IMR-90 (cell line): ENCODE results near the gene SIM2.

ENCODE experiments used
- BHLHE40 ChIP-seq: fragments of 150-350 bp; IDR thresholded peaks from 2 replicates; pipeline ENCODE4 v1.6.1; 2016; ENCODE audit warnings: mild to moderate bottlenecking, low read depth, low read length
- CEBPB ChIP-seq: IDR thresholded peaks from 2 replicates; pipeline ENCODE4 v1.6.1; 2012; ENCODE audit warnings: low read depth, low read length, improper control_type of control experiment
- CTCF ChIP-seq: conservative IDR thresholded peaks from 2 replicates; pipeline ENCODE4 v1.5.1; 2012; ENCODE audit warnings: mild to moderate bottlenecking, low read depth, low read length, improper control_type of control experiment
- ELK1 ChIP-seq: fragments of 150-350 bp; IDR thresholded peaks from 2 replicates; pipeline ENCODE4 v1.6.1; 2016; ENCODE audit warnings: low read depth, mild to moderate bottlenecking, low read length, moderate library complexity, borderline replicate concordance
- FOS ChIP-seq: fragments of 150-350 bp; IDR thresholded peaks from 2 replicates; pipeline ENCODE4 v1.6.1; 2016; ENCODE audit warnings: low read depth, low read length
- MAFK ChIP-seq: IDR thresholded peaks from 2 replicates; pipeline ENCODE4 v1.6.1; 2012; ENCODE audit warnings: low read depth, low read length, improper control_type of control experiment
- MXI1 ChIP-seq: IDR thresholded peaks from 2 replicates; pipeline ENCODE4 v1.6.1; 2012; ENCODE audit warnings: low read depth, mild to moderate bottlenecking, low read length, moderate library complexity, borderline replicate concordance
- NFE2L2 ChIP-seq: fragments of 150-350 bp; IDR thresholded peaks from 2 replicates; pipeline ENCODE4 v1.6.1; 2016; ENCODE audit warnings: low read depth, mild to moderate bottlenecking, low read length
- POLR2A ChIP-seq: IDR thresholded peaks from 2 replicates; pipeline ENCODE4 v1.6.1; 2012; ENCODE audit warnings: mild to moderate bottlenecking, low read depth, low read length
- RAD21 ChIP-seq: IDR thresholded peaks from 2 replicates; pipeline ENCODE4 v1.6.1; 2012; ENCODE audit warnings: low read length, improper control_type of control experiment
- RCOR1 ChIP-seq: IDR thresholded peaks from 2 replicates; pipeline ENCODE4 v1.6.1; 2012; ENCODE audit warnings: mild to moderate bottlenecking, low read length, improper control_type of control experiment; ENCODE audit not compliant: insufficient replicate concordance
- RFX5 ChIP-seq: IDR thresholded peaks from 2 replicates; pipeline ENCODE4 v1.8.0; 2012; ENCODE audit warnings: low read depth, mild to moderate bottlenecking, low read length, moderate library complexity

DNA sequence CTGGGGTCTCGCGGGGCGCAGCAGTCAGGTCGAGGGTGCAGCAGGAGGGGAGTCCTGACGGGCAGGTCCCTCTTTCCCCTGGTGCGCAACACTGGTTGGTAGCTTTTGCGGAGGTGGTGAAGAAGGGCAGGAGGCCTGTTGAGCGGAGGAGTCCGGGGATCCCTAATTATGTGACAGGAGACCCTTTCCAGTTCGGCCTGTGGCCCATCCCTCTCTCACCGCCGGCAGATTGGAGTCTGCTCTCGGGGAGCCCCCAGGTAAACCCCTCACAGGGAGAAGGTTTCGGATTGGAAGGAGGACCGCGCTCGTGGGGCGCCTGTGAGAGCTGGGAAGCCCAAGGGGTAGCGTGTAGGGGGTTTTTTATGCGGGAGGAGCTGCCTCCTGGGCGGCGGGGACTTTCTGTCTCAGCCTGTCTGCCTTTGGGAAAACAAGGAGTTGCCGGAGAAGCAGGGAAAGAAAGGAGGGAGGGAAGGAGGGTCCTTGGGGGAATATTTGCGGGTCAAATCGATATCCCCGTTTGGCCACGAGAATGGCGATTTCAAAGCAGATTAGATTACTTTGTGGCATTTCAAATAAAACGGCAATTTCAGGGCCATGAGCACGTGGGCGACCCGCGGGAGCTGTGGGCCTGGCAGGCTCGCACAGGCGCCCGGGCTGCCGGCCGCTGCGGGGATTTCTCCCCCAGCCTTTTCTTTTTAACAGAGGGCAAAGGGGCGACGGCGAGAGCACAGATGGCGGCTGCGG, 9.5 kb downstream of the SIM2 start:
- TF ChIP-seq CTCF (no peak), POLR2A (no peak), RFX5 (no peak), FOS (no peak), RAD21 (no peak), ELK1 (no peak), RCOR1 (no peak), BHLHE40 (no peak), NFE2L2 (no peak), MAFK (no peak), CEBPB (no peak), MXI1 (no peak)
